HG03521 (cell line): Measurements from ENCODE around the gene RNF168.
"Not testable (repeated sequence)": the region's sequence is repeated elsewhere in the genome, so short reads cannot be mapped to it uniquely, and the experiment has no call there.

Experiments
- ATAC-seq: cut with Tn5 transposase; IDR thresholded peaks from one replicate; pipeline ENCODE4 v1.9.1; 2021; ENCODE audit warnings: mild to moderate bottlenecking, moderate library complexity; ENCODE audit not compliant: unreplicated experiment

Gene RNF168

DNA sequence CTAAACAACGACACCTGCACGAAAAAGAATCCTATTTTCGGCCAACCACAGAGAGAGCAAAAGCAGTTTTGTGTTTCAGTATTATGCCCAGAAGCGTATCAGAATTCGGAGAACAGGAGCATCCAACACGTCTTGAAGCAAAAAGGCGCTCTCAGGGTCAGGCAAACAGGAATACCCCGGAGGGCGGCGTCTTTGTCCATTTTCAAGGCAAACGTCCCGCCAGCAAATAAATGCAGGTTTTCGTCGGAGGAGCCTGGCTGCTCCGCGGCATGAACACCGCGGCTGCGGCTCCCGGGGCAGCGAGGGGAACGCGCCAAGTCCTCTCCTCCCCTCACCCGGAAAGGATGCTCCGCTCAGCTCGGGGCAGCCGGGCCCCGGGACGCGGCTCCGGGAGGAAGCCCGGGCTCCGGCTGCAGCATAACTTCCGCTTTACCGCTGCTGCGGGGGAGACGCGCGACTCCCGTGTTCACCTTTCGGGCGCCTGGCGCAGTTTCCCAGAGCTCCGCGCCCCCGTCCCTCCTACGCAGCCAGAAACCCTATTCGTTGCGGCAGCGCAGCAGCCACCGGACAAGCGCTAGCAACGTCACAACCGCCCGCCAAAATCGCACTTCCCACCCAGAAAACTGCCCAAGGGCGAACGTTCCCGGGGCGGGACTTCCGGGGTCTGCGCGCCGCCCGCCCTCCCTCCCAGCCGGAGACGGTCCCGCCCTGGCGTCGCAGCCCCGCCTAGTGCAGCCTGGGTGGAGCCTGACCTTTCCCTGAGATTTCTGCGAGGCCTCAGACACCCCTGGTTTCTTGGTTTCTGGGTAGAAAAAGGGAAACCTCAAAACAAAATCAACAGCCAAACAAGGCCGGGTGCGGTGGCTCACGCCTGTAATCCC, at the start of gene RNF168:
Gene RNF168, minus strand, starts transcription at position 573 of the 881 bp plus-strand sequence. CDS start 595 bp downstream, outside the sequence.
- peak; percentile 81 for ATAC-seq

GRCh38 chr3:196552253-196552652, 48.7 kb upstream of the RNF168 start:
- no peak for ATAC-seq

DNA sequence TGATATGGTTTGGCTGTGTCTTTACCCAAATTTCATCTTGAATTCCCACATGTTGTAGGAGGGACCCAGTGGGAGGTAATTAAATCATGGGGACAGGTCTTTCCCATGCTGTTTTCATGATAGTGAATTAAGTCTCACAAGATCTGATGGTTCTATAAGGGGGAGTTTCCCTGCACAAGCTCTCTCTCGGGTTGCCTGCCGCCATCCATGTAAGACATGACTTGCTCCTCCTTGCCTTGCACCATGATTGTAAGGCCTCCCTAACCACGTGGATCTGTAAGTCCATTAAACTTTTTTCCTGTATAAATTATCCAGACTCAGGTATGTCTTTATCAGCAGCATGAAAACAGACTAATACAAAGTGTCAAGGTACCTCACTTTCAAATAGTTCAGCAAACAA, 46.6 kb upstream of the RNF168 start:
- ATAC-seq, result not testable (repeated sequence)

DNA sequence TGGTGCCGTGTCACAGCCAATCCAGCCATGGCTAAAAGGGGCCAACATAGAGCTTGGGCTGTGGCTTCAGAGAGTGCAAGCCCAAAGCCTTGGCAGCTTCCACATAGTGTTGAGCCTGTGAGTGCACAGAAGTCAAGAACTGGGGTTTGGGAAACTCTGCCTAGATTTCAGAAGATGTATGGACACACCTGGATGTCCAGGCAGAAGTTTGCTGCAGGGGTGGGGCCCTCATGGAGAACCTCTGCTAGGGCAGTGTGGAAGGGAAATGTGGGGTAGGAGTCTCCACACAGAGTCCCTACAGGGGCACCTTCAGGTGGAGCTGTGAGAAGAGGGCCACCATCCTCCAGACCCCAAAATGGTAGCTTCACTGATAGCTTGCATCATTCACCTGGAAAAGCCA, 45.7 kb upstream of the RNF168 start:
- not testable (repeated sequence) for ATAC-seq

GRCh38 chr3:196547067-196547466, 43.5 kb upstream of the RNF168 start:
- ATAC-seq, result no peak

DNA sequence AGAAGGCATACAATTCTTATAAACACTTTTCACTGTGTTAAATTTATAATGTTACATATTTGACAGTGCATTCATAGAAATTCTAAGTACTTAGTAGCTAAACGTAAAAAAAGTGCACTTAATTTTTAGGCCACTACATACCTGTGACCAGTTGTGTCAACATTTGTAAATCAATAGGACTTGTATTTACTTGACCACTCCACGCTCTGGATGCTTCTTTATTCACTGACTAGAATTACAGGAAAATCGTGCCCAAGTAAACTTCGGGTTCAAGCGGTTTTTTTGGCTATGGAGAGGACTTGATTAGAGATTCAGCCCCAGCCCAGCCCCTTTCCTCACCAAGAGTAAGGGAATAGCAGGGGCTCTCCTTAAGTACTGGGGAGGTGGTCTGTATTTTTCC, 43.0 kb upstream of the RNF168 start:
- no peak for ATAC-seq

DNA sequence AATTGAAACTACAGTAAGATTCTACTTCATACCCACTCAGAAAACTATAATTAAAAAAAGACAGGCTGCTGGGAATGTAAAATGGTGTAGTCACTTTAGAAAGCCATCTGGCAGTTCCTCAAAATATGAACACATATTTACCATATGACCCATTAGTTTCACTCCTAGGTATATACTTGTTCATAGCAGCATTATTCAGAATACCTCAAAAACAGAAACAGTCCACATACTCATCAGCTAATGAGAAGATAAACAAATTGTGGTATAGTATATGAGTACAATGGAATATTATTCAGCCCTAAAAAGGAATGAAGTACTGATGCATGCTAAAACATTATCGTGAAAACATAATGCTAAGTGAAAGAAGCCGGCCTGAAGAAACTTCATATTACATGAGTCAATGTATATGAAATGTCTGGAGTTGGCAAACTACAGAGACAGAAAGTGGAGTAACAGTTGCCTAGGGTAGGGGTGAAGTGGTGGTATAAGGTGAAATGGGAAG, 41.0 kb upstream of the RNF168 start:
- ATAC-seq, result no peak

GRCh38 chr3:196541684-196542445, 38.3 kb upstream of the RNF168 start:
- ATAC-seq, result no peak

GRCh38 chr3:196537319-196537984, 33.9 kb upstream of the RNF168 start:
- ATAC-seq, result no peak

GRCh38 chr3:196533260-196533681, 29.7 kb upstream of the RNF168 start:
- no peak for ATAC-seq

GRCh38 chr3:196531418-196531817, 27.9 kb upstream of the RNF168 start:
- no peak for ATAC-seq

- peak; percentile 87 for ATAC-seq
These were observed 25.2 kb upstream of the RNF168 start for GRCh38 chr3:196528639-196529233.

DNA sequence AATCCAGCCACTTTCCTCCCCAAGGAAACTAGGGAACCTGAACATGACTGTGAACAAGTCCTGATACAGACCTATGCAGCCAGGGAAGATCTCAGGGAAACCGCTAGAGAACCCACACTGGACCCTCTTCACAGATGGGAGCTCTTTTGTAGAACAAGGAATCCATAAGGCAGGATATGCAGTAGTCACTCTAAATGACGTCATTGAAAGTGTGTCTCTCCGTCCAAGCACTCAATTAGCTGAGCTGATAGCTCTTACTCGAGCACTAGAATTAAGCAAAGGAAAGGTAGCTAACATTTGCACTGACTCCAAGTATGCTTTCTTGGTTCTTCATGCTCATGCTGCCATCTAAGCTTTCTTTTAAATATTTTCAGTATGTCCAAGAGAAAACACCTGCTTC, 21.6 kb upstream of the RNF168 start:
- no peak for ATAC-seq

- no peak for ATAC-seq
These were observed 21.0 kb upstream of the RNF168 start for GRCh38 chr3:196524527-196524926.

GRCh38 chr3:196523841-196524240, 20.3 kb upstream of the RNF168 start:
- no peak for ATAC-seq

- ATAC-seq, result not testable (repeated sequence)
These were observed 17.7 kb upstream of the RNF168 start for GRCh38 chr3:196521291-196521690.

DNA sequence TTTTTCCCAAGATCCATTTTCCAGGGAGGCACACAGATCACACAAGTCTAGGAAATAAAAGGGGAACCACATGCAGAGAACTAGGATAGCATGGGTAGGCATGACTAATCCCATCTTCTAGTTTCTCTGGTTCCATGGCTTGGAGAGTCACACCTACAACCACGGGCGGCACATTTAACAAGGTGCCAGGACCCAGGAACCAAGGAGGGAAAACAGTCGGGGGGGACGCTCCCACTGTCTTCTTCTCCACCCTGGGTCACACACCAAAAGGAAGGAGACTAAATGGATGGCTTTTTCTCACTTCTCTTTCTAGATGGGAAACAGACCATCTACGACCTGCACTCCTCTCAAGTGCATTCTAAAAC, 16.1 kb upstream of the RNF168 start:
- no peak for ATAC-seq

DNA sequence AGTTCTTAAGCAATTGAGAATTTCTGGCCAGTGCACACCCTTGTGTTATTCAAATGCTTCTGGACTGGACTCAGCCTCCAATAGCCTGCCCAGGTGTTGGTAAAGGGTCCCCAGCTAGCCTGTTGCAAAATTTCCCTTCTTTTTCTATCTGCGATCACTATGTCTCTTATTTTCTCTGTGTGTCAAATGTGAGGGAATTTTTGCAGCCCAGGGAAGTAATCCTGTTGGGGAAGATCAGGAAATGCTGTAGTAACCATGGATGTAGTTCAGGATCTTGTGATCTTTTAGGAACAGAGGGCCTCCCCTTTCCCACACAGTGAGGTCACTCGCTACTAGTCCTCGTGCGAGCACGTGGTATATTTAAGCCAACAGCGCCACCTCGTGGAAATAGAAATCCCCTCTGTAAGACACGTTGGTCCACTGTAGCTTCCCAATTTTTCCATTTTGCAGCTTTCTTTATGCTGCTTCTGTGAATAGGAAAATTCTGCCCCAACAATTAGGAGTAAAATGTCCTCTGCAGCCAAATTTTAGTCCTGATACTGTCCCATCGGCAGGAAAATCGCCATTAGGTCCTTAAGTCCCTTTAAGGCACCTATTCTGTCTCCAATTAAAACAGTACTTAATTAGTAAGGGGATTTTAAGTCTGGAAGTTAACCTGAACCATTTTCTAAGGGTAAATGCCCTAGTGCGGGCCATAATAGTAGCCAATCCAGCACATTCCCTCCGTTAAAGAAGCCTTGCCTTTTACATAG, 15.6 kb upstream of the RNF168 start:
- no peak for ATAC-seq

- no peak for ATAC-seq
These were observed 14.4 kb upstream of the RNF168 start for GRCh38 chr3:196517919-196518318.

GRCh38 chr3:196517162-196517800, 13.7 kb upstream of the RNF168 start:
- ATAC-seq, result no peak
